OCI-LY3 (cell line): ENCODE results near the gene TNIP1.

Source experiments
- H2AFZ ChIP-seq: fragments of 200-600, 300-600 bp; shearing (Covaris generic); 2 replicates; pipeline ENCODE4 v1.6.0; 2014; ENCODE audit warnings: antibody characterized with exemption, low read depth, low read length
- H3K27ac ChIP-seq: fragments of 200-600, 300-600 bp; sonication (generic); 2 replicates; pipeline ENCODE4 v1.5.1; 2014; ENCODE audit warnings: mild to moderate bottlenecking, low read length, moderate library complexity, mixed read lengths
- H3K27me3 ChIP-seq: fragments of 200-600, 300-600 bp; sonication (generic); 2 replicates; pipeline ENCODE4 v1.6.1; 2014; ENCODE audit warnings: low read depth, low read length, mixed read lengths
- H3K36me3 ChIP-seq: fragments of 200-600, 300-600 bp; sonication (generic); replicated peaks from 2 replicates; pipeline ENCODE3; 2014; ENCODE audit warnings: low read depth, low read length, mixed read lengths
- H3K4me1 ChIP-seq: fragments of 300-600, 200-600 bp; sonication (generic); 2 replicates; pipeline ENCODE4 v1.6.1; 2014; ENCODE audit warnings: low read length, mixed read lengths
- H3K4me2 ChIP-seq: fragments of 200-600, 300-600 bp; sonication (generic); 2 replicates; pipeline ENCODE4 v1.6.1; 2014; ENCODE audit warnings: low read length, mixed read lengths
- H3K4me3 ChIP-seq: fragments of 300-600, 200-600 bp; sonication (generic); 2 replicates; pipeline ENCODE4 v1.5.1; 2014; ENCODE audit warnings: antibody characterized with exemption, mild to moderate bottlenecking, low read length, moderate library complexity
- H3K79me2 ChIP-seq: fragments of 300-600, 200-600 bp; shearing (Covaris generic); 2 replicates; pipeline ENCODE4 v1.6.1; 2014; ENCODE audit warnings: mild to moderate bottlenecking, low read length, mixed read lengths
- H3K9ac ChIP-seq: fragments of 300-600, 200-600 bp; shearing (Covaris generic); 2 replicates; pipeline ENCODE4 v1.6.0; 2014; ENCODE audit warnings: mild to moderate bottlenecking, low read length, moderate library complexity
- H3K9me3 ChIP-seq: fragments of 200-600, 300-600 bp; shearing (Covaris generic); 2 replicates; pipeline ENCODE4 v1.6.1; 2014; ENCODE audit warnings: low read length, mixed read lengths; ENCODE audit not compliant: insufficient read depth
- H4K20me1 ChIP-seq: fragments of 200-600, 300-600 bp; sonication (generic); 2 replicates; pipeline ENCODE4 v1.6.1; 2016; ENCODE audit warnings: low read length, mixed read lengths; ENCODE audit not compliant: insufficient read depth
- CTCF ChIP-seq: fragments of 200-600, 300-600 bp; sonication (generic); IDR thresholded peaks from 2 replicates; pipeline ENCODE4 v1.5.1; 2014; ENCODE audit warnings: antibody characterized with exemption, low read length, low read depth
- EZH2phosphoT487 ChIP-seq: fragments of 200-600 bp; shearing (Covaris generic); IDR thresholded peaks from 2 replicates; pipeline ENCODE4 v1.6.1; 2018; ENCODE audit warnings: antibody characterized with exemption, mixed run types, low read depth

TNIP1 gene

GRCh38 chr5:151071848-151072629 lies 8.8 kb downstream of the TNIP1 start:
- peak overlapping the region; percentile 30; the same call in 1 of the 2 replicates for H3K27ac ChIP-seq
- no peak overlapping the region for H3K4me3 ChIP-seq
- no peak overlapping the region for H2AFZ ChIP-seq
- H3K9ac ChIP-seq, result no peak overlapping the region
- H3K9me3 ChIP-seq, result no peaks in the 10 kb centered on the region
- H3K27me3 ChIP-seq, result no peaks in the 10 kb centered on the region
- peaks cover 100% of the 10 kb centered on the region for H3K79me2 ChIP-seq
- 0 out of 2 replicates have a peak overlapping the region, but pooled peaks have one; percentile 12 for H3K4me2 ChIP-seq
- peaks cover 64% of the 10 kb centered on the region for H3K36me3 ChIP-seq
- TF ChIP-seq EZH2phosphoT487 (no peak), CTCF (no peak)
- H3K4me1 ChIP-seq, result peaks cover 79% of the 10 kb centered on the region
- H4K20me1 ChIP-seq, result peaks cover 100% of the 10 kb centered on the region

GRCh38 chr5:151071021-151071420 lies 9.8 kb downstream of the TNIP1 start:
- H3K4me2 ChIP-seq, result peak overlapping the region; percentile 81; the same call in 1 of the 2 replicates
- TF ChIP-seq EZH2phosphoT487 (no peak), CTCF (no peak)

DNA sequence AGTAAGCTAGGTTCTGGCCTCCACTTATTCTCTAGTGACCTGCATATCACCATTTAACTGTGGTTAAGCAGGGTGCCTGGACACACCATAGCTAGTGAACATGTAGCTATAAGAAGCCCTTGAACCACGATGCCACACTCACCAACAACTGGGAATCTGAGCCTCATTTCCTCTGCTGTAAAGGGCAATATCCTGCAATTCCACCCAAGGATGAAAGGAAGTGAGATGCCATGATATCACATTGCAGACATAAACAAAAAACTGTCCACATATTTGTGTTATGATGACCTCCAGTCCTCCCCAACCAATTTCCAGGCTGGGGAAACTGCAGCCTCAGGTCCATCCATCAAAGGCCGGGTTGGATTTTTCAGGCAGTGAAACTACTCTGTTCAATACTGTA lies 10.4 kb downstream of the TNIP1 start:
- H3K4me2 ChIP-seq, result peak overlapping the region; percentile 81; the same call in 1 of the 2 replicates
- H3K9ac ChIP-seq, result no peak overlapping the region
- peak overlapping the region; percentile 89; the same call in 1 of the 2 replicates for H3K27ac ChIP-seq
- H3K4me1 ChIP-seq, result peaks cover 82% of the 10 kb centered on the region
- H4K20me1 ChIP-seq, result peaks cover 100% of the 10 kb centered on the region
- no peak overlapping the region for H3K4me3 ChIP-seq
- H3K79me2 ChIP-seq, result peaks cover 100% of the 10 kb centered on the region
- no peaks in the 10 kb centered on the region for H3K27me3 ChIP-seq
- H3K9me3 ChIP-seq, result no peaks in the 10 kb centered on the region
- no peak overlapping the region for H2AFZ ChIP-seq
- peaks cover 53% of the 10 kb centered on the region for H3K36me3 ChIP-seq
- TF ChIP-seq EZH2phosphoT487, result no peak
- TF ChIP-seq CTCF, result no peak

More at GRCh38 chr5:151071021-151071420, 9.8 kb downstream of the TNIP1 start:
- Histone ChIP-seq H3K36me3 (peaks cover 59% of the 10 kb centered on the region), H3K27ac (no peak overlapping the region), H3K9ac (no peak overlapping the region), H3K4me3 (no peak overlapping the region), H3K27me3 (no peaks in the 10 kb centered on the region), H2AFZ (no peak overlapping the region), H3K9me3 (no peaks in the 10 kb centered on the region), H3K4me1 (peaks cover 79% of the 10 kb centered on the region), H3K79me2 (peaks cover 100% of the 10 kb centered on the region), H4K20me1 (peaks cover 100% of the 10 kb centered on the region)

- H4K20me1 ChIP-seq, result peaks cover 100% of the 10 kb centered on the region
- peak overlapping the region; percentile 81 for H3K4me2 ChIP-seq
- H3K9ac ChIP-seq, result peak overlapping the region; percentile 42
- TF ChIP-seq CTCF, result no peak
- TF ChIP-seq EZH2phosphoT487, result no peak
- no peaks in the 10 kb centered on the region for H3K27me3 ChIP-seq
- peaks cover 92% of the 10 kb centered on the region for H3K4me1 ChIP-seq
- H3K27ac ChIP-seq, result peak overlapping the region; percentile 89
- peaks cover 100% of the 10 kb centered on the region for H3K79me2 ChIP-seq
- H3K36me3 ChIP-seq, result peaks cover 50% of the 10 kb centered on the region
- H3K4me3 ChIP-seq, result peak overlapping the region; percentile 45
- no peak overlapping the region for H2AFZ ChIP-seq
- no peaks in the 10 kb centered on the region for H3K9me3 ChIP-seq
These were observed 12.2 kb downstream of the TNIP1 start for GRCh38 chr5:151068433-151069197.
